CD4-positive, alpha-beta memory T cell (primary cell): ENCODE results near the gene PTRH1. TPM values are rescaled to one million over a fixed set of nuclear protein-coding genes. Genes with fewer than 3 reads are reported as not detected.
A peak's percentile ranks its signal among the peaks of the same experiment; 100 is the strongest.

Experiments used
- CTCF ChIA-PET: fragments of 350-600 bp; sonication (Branson Sonifier 250); formaldehyde crosslinking; loops from one replicate; lab custom pipeline; 2021; ENCODE audit warnings: inconsistent platforms; ENCODE audit not compliant: partially characterized antibody; lab: Charles Lee
- POLR2A ChIA-PET: fragments of 350-600 bp; sonication (Branson Sonifier 250); formaldehyde crosslinking; loops from one replicate; lab custom pipeline; 2021; ENCODE audit not compliant: partially characterized antibody; lab: Charles Lee
- DNase-seq, 5 donors: peaks; one replicate each; pipeline versions ENCODE4 v3.0.0 to v3.0.0-alpha.2; 2020 to 2022; ENCODE audit warnings: mixed read lengths in 1 of 5
- H3K27ac ChIP-seq: one replicate; pipeline ENCODE4 v1.7.0; 2013; ENCODE audit warnings: low read depth, low read length
- H3K27me3 ChIP-seq: 2 replicates; pipeline ENCODE4 v1.7.0; 2013; ENCODE audit warnings: mild to moderate bottlenecking, low read length, moderate library complexity; ENCODE audit not compliant: insufficient read depth
- H3K36me3 ChIP-seq: 2 replicates; pipeline ENCODE4 v1.7.0; 2013; ENCODE audit warnings: mild to moderate bottlenecking, low read length, moderate library complexity; ENCODE audit not compliant: insufficient read depth
- H3K4me1 ChIP-seq: 2 replicates; pipeline ENCODE4 v1.7.0; 2013; ENCODE audit warnings: mild to moderate bottlenecking, low read length, moderate library complexity; ENCODE audit not compliant: insufficient read depth
- H3K4me3 ChIP-seq, 2 donors: one replicate each; pipeline ENCODE4 v1.7.0; 2013; ENCODE audit warnings: low read length in 2 of 2, mild to moderate bottlenecking in 1 of 2
- H3K9me3 ChIP-seq, 2 donors: one replicate each; pipeline ENCODE4 v1.7.0; 2013; ENCODE audit warnings: low read length in 2 of 2, control low read depth in 1 of 2; ENCODE audit not compliant: control insufficient read depth in 1 of 2
- H3K27ac Mint-ChIP-seq, 7 donors: one replicate each; pipeline ENCODE4 v1.8.0; 2020 to 2021; ENCODE audit warnings: mixed read lengths in 7 of 7, mild to moderate bottlenecking in 6 of 7, inconsistent platforms in 3 of 7, moderate library complexity in 3 of 7
- H3K27me3 Mint-ChIP-seq, 2 donors: one replicate each; pipeline ENCODE4 v1.8.0; 2020 to 2021; ENCODE audit warnings: mixed read lengths in 2 of 2
- H3K36me3 Mint-ChIP-seq, 2 donors: one replicate each; pipeline ENCODE4 v1.8.0; 2020 to 2021; ENCODE audit warnings: mixed read lengths in 2 of 2, inconsistent platforms in 1 of 2, mild to moderate bottlenecking in 1 of 2
- H3K4me1 Mint-ChIP-seq, 4 donors: one replicate each; pipeline ENCODE4 v1.8.0; 2020 to 2021; ENCODE audit warnings: mixed read lengths in 4 of 4, mild to moderate bottlenecking in 1 of 4
- H3K4me3 Mint-ChIP-seq, 8 donors: one replicate each; pipeline ENCODE4 v1.8.0; 2020 to 2021; ENCODE audit warnings: mixed read lengths in 8 of 8, mild to moderate bottlenecking in 7 of 8, moderate library complexity in 6 of 8, inconsistent platforms in 3 of 8
- H3K9me3 Mint-ChIP-seq, 8 donors: one replicate each; pipeline ENCODE4 v1.8.0; 2020 to 2021; ENCODE audit warnings: mixed read lengths in 8 of 8, mild to moderate bottlenecking in 5 of 8, inconsistent platforms in 3 of 8, moderate library complexity in 1 of 8
- intact Hi-C: fragments of 100-400 bp; cut with micrococcal nuclease; formaldehyde crosslinking; loops from one replicate; pipeline ENCODE4 v1.15.1; 2023
- polyA plus RNA-seq, 2 donors: library from polyadenylated mRNA; unstranded; fragments of 300-500 nt; fragmentation: Illumina TruSeq; gene quantifications; one replicate each; pipeline ENCODE4 v1.2.3, GENCODE V29; 2021
- total RNA-seq, 2 experiments: library from RNA; stranded (reverse); gene quantifications; one replicate each; pipeline ENCODE4 v1.2.3, GENCODE V29; 2021

PTRH1 gene
- total and polyA plus RNA-seq, 4 experiments from 2014 or later: 7.3 to 31.1 (median 17.0) TPM

DNA sequence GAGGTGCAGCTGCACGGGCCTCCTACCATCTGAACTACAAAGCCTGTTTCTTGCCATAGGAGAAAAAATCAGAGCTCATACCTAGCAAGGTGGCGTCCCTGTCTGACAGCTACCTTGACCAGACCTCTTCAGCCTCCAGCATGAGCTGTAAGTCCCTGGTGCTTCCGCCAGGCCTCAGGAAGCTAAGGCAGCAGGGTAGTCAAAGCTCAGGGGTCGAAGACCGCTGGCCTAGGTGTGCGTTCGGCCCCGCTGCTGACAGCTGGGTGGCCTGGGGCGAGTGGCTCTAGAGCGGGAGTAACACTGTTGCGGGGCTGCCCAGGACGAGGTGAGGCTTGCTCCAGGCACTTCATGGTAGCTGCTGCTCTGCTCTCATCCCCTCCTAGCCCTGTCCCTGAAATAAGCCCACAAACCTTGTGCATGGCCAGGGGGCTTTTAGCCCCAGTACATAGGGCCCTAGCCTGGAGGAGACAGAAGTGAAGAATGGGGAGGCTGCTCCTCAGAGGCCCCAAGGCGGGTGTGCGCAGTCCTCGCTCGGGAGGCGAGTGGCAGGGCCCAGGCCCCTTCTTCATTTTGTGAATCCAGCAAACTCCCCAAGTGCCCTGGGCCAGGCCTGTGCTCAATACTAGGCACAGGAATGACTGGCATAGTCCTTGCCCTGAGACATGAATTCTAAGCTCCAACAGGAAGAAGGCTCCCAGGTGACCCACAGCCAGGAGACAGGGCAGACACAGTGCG, 14.2 kb upstream of the PTRH1 start:
- Mint-ChIP-seq H3K36me3 (peaks cover 0 to 9% of the 10 kb centered on the region in 2 donors), H3K4me3 (no peak overlapping the region), H3K9me3 (no peaks in the 10 kb centered on the region), H3K27me3 (no peaks in the 10 kb centered on the region), H3K4me1 (peaks cover 2 to 11% (median 9%) of the 10 kb centered on the region in 4 donors), H3K27ac (peak overlapping the region in 2 of 7 donors; percentile 34 to 60)
- intact Hi-C loops: loop anchor here (10.0 kb wide), 2 partner anchors 395 to 505 kb away; partner anchors contain the start of gene PTGES2
- ChIA-PET POLR2A (interaction anchor here (1.4 kb wide), 1 partner anchor 14 kb away, joined by 6 read pairs; the partner anchor contains the start of genes PTRH1 and TTC16), CTCF (interaction anchor here (1.3 to 2.5 kb wide), 2 partner anchors 14 to 140 kb away, joined by 3 to 14 read pairs; partner anchors contain the start of genes PTRH1 and TTC16)
- DNase-seq: no peak
- H3K36me3 ChIP-seq: peaks cover 6% of the 10 kb centered on the region
- H3K4me1 ChIP-seq: peaks cover 10% of the 10 kb centered on the region
- H3K9me3 ChIP-seq: no peaks in the 10 kb centered on the region
- H3K27ac ChIP-seq: no peak overlapping the region
- H3K4me3 ChIP-seq: no peak overlapping the region
- H3K27me3 ChIP-seq: no peaks in the 10 kb centered on the region

DNA sequence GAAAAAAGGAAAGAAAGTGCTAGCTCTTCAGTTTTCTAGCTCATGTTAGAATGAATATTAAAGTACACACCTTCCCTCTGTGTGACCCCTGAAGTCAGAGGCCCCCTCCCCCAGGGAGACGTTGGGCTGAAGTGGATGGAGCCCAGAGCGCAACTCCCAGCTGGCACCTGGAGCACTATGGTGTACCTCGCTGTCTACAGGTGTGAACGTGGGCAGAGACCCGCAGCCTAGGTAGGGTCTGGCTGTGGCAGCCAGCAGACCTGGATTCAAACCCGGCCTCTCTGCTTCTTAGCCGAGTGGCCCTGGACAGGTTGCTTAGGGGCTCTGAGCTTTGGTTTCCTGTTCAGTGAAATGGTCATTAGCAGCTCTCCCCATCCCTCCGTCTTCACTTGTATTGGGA, 13.3 kb upstream of the PTRH1 start:
- H3K4me3 Mint-ChIP-seq: no peak overlapping the region
- H3K27ac ChIP-seq: no peak overlapping the region
- H3K4me1 Mint-ChIP-seq: peaks cover 0 to 4% (median 3%) of the 10 kb centered on the region in 4 donors
- peaks cover 2% of the 10 kb centered on the region for H3K4me1 ChIP-seq
- no peak for DNase-seq
- CTCF ChIA-PET: interaction anchor here (1.3 to 2.5 kb wide), 2 partner anchors 13 to 139 kb away, joined by 3 to 14 read pairs; partner anchors contain the start of genes PTRH1 and TTC16
- H3K36me3 ChIP-seq: peaks cover 6% of the 10 kb centered on the region
- H3K9me3 Mint-ChIP-seq: no peaks in the 10 kb centered on the region
- no peaks in the 10 kb centered on the region for H3K27me3 ChIP-seq
- intact Hi-C loops: no loop called here
- H3K36me3 Mint-ChIP-seq: peaks cover 0 to 9% of the 10 kb centered on the region in 2 donors
- no peaks in the 10 kb centered on the region for H3K27me3 Mint-ChIP-seq
- H3K9me3 ChIP-seq: no peaks in the 10 kb centered on the region
- H3K4me3 ChIP-seq: no peak overlapping the region
- H3K27ac Mint-ChIP-seq: peak overlapping the region in 1 of 7 donors; percentile 59
- POLR2A ChIA-PET: no interaction called here

GRCh38 chr9:127726871-127727270, 11.4 kb upstream of the PTRH1 start:
- Histone ChIP-seq H3K36me3 (no peaks in the 10 kb centered on the region), H3K27me3 (no peaks in the 10 kb centered on the region), H3K4me3 (no peak overlapping the region), H3K4me1 (no peaks in the 10 kb centered on the region), H3K27ac (no peak overlapping the region), H3K9me3 (no peaks in the 10 kb centered on the region)
- H3K4me3 Mint-ChIP-seq: no peak overlapping the region
- peak in 1 of 5 donors; percentile 23 for DNase-seq
- H3K36me3 Mint-ChIP-seq: peaks cover 0 to 3% of the 10 kb centered on the region in 2 donors
- no peaks in the 10 kb centered on the region for H3K27me3 Mint-ChIP-seq
- ChIA-PET POLR2A (no interaction called here), CTCF (no interaction called here)
- H3K27ac Mint-ChIP-seq: no peak overlapping the region
- H3K4me1 Mint-ChIP-seq: peaks cover 0 to 4% (median 0%) of the 10 kb centered on the region in 4 donors
- no peaks in the 10 kb centered on the region for H3K9me3 Mint-ChIP-seq
- intact Hi-C loops: no loop called here

DNA sequence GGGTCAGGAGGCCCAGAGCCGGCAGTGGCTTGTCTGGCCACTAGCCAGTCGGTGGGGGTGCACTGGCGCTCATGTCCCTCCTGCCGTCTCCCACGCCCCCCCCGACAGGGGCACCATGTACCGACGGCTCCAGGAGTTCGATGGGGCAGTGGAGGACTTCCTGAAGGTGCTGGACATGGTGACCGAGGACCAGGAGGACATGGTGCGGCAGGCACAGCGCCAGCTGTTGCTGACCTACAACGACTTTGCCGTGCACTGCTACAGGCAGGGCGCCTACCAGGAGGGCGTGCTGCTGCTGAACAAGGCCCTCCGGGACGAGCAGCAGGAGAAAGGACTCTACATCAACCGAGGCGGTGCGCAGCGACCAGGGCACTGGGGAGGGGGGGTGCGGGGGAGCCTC, 8.5 kb upstream of the PTRH1 start:
- H3K27me3 ChIP-seq: no peaks in the 10 kb centered on the region
- POLR2A ChIA-PET: interaction anchor here (1.2 kb wide), 1 partner anchor 8 kb away, joined by 5 read pairs; the partner anchor contains the start of genes PTRH1 and TTC16
- H3K36me3 ChIP-seq: no peaks in the 10 kb centered on the region
- H3K4me3 ChIP-seq: no peak overlapping the region
- CTCF ChIA-PET: interaction anchor here (1.2 to 2.0 kb wide), 2 partner anchors 9 to 11 kb away, joined by 3 to 6 read pairs; partner anchors contain the start of gene TOR2A
- H3K27ac ChIP-seq: no peak overlapping the region
- Mint-ChIP-seq H3K4me1 (peaks cover 13 to 26% (median 16%) of the 10 kb centered on the region in 4 donors), H3K9me3 (no peaks in the 10 kb centered on the region), H3K36me3 (no peaks in the 10 kb centered on the region), H3K27ac (no peak overlapping the region), H3K27me3 (no peaks in the 10 kb centered on the region), H3K4me3 (no peak overlapping the region)
- intact Hi-C loops: no loop called here
- no peak for DNase-seq
- peaks cover 21% of the 10 kb centered on the region for H3K4me1 ChIP-seq
- no peaks in the 10 kb centered on the region for H3K9me3 ChIP-seq

DNA sequence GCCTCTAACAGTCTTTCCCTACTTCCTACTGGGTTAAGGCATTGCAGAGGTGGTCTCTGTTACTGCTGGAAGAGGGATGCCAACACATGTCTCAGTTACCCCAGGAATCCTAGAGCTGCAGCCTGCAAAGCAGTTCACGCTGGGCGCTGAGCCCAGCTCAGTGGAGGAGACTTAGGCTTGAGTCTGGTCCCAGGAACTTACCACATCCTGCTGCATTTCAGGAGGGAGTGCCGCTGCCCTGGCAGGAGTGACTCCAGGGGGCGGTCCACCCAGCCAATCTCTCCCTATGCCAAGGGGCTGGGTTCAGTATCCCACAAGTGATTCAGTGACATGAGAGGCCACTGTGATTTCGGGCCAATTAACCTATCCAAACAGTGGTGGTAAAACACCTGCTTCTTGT, 8.0 kb upstream of the PTRH1 start:
- H3K4me1 Mint-ChIP-seq: peaks cover 13 to 26% (median 16%) of the 10 kb centered on the region in 4 donors
- Histone ChIP-seq H3K27ac (no peak overlapping the region), H3K27me3 (no peaks in the 10 kb centered on the region), H3K4me1 (peaks cover 22% of the 10 kb centered on the region), H3K36me3 (no peaks in the 10 kb centered on the region), H3K9me3 (no peaks in the 10 kb centered on the region), H3K4me3 (no peak overlapping the region)
- intact Hi-C loops: no loop called here
- H3K4me3 Mint-ChIP-seq: no peak overlapping the region
- H3K36me3 Mint-ChIP-seq: no peaks in the 10 kb centered on the region
- CTCF ChIA-PET: interaction anchor here (1.2 to 2.0 kb wide), 2 partner anchors 10 to 11 kb away, joined by 3 to 6 read pairs; partner anchors contain the start of gene TOR2A
- H3K9me3 Mint-ChIP-seq: no peaks in the 10 kb centered on the region
- POLR2A ChIA-PET: interaction anchor here (0.9 kb wide), 1 partner anchor 207 kb away, joined by 3 read pairs; no protein-coding TSS in a partner anchor
- H3K27ac Mint-ChIP-seq: peak overlapping the region in 1 of 7 donors; percentile 35
- DNase-seq: no peak
- H3K27me3 Mint-ChIP-seq: no peaks in the 10 kb centered on the region

DNA sequence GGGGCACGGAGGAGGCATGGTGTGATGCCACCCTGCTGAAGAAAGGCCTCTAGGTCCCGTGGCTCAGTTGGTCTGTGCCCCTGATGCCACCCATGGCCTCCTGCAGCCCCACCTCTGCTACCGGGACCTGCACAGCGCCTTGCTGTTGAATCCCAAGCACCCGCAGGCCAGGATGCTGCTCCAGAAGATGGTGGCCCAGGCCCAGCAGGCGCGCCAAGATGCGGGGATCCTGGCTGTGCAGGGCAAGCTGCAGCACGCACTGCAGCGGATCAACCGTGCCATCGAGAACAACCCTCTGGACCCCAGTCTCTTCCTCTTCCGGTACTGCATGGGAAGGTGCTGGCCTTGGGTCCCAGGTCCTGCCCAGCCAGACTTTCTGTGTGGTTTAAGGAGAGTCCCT, 7.5 kb upstream of the PTRH1 start:
- Mint-ChIP-seq H3K27me3 (no peaks in the 10 kb centered on the region), H3K4me1 (peaks cover 13 to 26% (median 16%) of the 10 kb centered on the region in 4 donors), H3K9me3 (no peaks in the 10 kb centered on the region), H3K4me3 (no peak overlapping the region), H3K27ac (peak overlapping the region in 1 of 7 donors; percentile 35), H3K36me3 (no peaks in the 10 kb centered on the region)
- no peaks in the 10 kb centered on the region for H3K9me3 ChIP-seq
- H3K36me3 ChIP-seq: no peaks in the 10 kb centered on the region
- DNase-seq: no peak
- ChIA-PET CTCF (interaction anchor here (1.2 to 2.0 kb wide), 2 partner anchors 10 to 12 kb away, joined by 3 to 6 read pairs; partner anchors contain the start of gene TOR2A), POLR2A (interaction anchor here (0.9 kb wide), 1 partner anchor 207 kb away, joined by 3 read pairs; no protein-coding TSS in a partner anchor)
- no peaks in the 10 kb centered on the region for H3K27me3 ChIP-seq
- intact Hi-C loops: no loop called here
- no peak overlapping the region for H3K27ac ChIP-seq
- H3K4me3 ChIP-seq: no peak overlapping the region
- H3K4me1 ChIP-seq: peaks cover 22% of the 10 kb centered on the region
